GM19372 (cell line): ENCODE data around the gene PADI2.
"Not testable (repeated sequence)": the region's sequence is repeated elsewhere in the genome, so short reads cannot be mapped to it uniquely, and the experiment has no call there.

Experiments used
- ATAC-seq: cut with Tn5 transposase; IDR thresholded peaks from one replicate; pipeline ENCODE4 v1.9.1; 2021; ENCODE audit warnings: mild to moderate bottlenecking, low read depth, moderate library complexity; ENCODE audit not compliant: unreplicated experiment

PADI2 gene

DNA sequence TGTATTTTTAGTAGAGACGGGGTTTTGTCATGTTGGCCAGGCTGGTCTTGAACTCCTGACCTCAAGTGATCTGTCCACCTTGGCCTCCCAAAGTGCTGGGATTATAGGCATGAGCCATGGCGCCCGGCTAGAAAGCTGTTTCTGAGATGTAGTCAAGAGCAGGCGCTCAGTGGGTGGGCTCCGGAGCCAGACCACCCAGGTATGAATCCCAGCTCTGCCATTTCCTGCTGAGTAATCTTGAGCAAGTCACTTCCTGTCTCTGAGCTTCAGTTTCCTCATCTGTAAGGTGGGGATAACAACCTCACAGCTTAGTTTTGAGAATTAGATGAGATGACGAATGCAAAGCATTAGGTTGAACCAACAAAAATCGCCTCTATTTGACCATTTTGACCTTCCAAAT is 56.5 kb downstream of the PADI2 start:
- ATAC-seq: not testable (repeated sequence)

DNA sequence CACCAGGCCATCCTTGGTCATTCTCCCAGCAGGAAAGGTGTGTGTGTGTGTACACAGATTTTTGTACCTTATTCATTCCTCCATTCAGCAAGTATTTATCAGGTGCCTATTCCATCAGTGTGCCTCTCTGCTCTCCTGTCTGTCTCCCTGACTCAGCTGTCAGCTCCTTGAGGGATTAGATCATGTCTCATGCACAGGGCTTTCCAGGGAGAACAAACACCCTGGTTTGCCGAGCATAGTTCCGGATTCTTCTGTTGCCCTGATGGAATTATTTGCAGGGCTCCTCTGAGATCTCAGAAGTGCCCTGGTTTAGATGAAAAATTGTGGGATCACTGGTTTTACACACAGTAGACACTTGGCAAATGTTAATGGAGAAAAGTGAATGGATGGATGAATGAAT is 57.4 kb downstream of the PADI2 start:
- ATAC-seq: no peak

DNA sequence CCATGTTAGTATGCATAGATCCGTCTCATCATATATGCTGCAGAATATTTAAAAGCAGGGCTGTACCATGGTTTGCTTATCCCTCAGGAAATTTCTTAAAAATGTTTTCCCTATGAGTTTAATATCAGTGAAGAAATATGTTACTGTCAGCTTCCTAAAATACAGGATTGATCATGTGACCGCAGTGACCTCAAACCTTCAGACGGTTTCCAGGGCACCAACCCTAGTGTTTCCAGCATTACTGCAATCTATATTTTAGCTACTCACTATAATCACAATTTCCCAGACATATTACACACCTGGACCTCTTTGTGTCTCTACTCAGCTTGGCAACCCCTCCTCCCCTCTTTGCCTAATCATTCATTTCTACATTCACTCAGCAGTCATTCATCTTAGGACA is 57.8 kb downstream of the PADI2 start:
- ATAC-seq: no peak

GRCh38 chr1:17060306-17060749 is 58.9 kb downstream of the PADI2 start:
- no peak for ATAC-seq

DNA sequence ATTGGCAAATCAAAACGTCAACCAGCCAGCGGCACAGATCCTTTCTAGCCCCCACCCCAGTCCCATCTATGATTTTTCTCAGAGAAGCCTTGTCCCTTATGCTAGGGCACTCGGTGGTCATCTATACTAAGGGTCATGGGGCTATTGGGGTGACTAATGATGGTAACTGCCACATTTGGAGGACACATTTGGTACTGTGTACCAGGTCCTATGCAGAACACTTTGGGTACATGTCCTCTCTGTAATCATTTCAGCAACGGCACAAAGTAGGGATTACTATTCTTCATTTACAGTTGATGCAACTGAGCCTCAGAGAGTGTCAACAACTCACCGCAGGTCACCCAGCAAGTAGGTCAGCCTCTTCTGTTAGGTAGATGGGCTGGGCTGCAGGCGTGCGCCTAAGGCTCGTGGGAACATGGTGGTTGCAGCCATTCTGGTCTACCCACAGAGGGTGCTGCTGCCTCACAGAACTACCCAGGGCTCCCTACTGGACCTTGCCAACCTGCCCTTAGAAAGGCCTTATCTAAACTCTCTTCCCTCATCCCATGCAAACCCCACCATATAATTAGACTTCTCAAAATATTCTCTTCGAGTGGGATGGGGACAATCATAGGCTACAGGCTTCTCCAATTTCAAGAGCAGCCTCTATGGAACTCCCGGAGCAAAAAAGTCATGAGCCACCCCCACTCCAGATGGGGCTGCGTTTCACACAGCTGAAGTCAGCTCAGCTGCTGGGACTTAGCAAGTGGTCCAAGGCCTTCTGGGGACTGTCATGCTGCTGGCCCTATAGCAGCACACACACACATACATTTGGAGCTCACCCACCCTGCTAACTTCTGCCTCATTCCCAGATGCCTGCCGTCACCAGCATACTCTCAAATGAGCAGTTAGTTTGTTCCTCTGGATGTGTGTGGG is 59.6 kb downstream of the PADI2 start:
- no peak for ATAC-seq

DNA sequence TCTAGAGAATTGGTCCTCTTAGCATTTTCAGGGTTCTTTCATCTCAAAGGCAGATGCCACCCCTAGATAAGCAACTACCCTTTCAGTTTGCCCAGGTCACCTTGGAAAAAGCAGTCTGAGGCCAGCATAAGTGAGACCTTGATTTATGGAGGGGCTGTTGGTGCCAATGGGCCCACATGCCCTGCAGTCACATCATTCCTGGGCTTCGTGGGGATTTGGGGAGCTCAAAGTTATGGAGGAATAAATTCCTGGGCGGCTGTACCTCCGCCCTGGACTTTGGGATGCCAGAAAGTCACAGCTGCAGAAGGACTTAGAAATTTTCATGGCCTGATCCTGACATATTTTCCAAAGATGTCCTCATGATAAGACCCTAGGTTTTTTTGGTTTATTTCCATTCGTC is 62.7 kb downstream of the PADI2 start:
- no peak for ATAC-seq

- ATAC-seq: no peak
These were observed 63.5 kb downstream of the PADI2 start for GRCh38 chr1:17055801-17056200.

DNA sequence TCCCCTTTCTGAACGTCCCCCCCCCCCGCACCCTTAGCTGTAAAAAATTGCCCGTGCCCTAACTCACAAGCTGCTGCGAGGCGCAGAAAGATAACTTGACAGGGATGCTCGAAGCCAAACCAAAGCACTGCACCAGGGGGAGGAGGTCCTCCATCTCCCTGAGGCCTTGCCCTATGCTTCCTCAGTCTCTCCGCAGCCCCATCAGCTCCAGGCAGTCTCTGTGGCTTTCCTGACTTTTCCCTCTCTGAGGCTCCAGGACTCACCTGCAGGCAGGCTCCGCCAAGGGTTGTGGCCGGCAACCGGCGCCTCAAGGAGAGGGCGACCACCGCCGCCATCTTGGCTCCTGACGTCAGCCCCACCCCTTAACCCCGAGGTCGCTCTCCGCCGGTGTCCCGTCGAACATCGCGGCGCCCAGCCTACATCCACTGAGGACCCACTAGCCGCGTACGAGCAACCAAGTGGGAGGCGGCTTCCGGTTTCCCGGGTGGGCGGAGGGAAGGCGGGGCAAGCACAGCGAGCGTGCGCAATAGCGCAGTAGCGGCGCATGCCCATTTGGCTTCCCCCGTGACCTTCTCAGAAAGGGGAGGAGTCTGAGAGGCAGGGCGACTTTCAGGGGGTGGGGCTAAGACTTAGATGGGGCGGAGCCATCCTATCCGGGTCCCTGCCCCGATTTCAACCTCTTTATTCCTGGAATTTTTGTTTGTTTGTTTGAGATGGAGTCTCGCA is 65.4 kb downstream of the PADI2 start, which contains the start of gene SDHB:
Gene SDHB (minus strand): TSS at position 348 of the 726 bp plus-strand sequence. CDS start 13 bp downstream, at position 335.
- ATAC-seq: peak; percentile 99

DNA sequence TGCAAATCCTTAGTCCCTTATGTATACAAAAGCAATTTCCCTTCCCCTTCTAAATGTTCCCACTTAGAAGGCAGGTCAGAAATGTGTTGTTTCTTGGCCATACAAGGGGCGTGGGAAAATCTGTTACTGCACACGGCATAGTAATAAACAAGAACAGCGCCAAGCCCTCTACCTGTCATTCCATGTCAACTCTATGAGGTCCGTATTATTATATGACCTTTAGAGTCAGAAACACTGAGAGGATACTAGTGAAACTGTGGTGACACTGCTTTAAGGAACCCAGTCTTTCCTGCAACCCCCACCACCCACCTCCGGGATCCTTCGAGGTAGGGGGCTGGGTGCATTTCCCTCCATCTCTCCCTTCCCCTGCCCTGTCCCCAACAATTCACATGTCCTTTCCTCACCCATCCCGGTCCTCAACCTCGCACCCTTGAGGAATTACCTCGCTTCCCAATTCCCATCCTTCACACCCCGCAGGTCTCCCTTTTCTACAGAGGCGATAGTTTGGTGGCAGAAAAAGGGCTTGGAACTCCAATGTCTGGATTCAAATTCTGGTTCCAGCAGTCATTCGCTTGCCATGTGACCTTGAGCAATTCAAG is 66.1 kb downstream of the PADI2 start:
- no peak for ATAC-seq

- ATAC-seq: no peak
These were observed 66.6 kb downstream of the PADI2 start for GRCh38 chr1:17052641-17053040.

DNA sequence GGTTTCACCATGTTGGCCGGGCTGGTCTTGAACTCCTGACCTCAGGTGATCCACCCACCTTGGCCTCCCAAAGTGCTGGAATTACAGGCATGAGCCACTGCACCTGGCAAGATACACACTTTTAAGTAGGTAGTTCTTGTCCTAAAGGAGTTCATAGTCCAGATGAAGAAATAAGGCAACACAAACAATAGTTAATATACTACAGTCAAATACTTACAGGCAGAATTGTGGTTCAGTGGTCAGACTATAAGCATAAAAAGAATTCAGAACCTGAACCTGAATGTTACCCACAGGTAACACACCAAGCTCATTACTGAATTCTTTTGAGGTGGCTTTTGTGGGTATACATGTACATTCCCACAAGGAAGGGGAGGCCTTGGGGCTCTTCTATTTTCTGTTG is 67.2 kb downstream of the PADI2 start:
- ATAC-seq: no peak

DNA sequence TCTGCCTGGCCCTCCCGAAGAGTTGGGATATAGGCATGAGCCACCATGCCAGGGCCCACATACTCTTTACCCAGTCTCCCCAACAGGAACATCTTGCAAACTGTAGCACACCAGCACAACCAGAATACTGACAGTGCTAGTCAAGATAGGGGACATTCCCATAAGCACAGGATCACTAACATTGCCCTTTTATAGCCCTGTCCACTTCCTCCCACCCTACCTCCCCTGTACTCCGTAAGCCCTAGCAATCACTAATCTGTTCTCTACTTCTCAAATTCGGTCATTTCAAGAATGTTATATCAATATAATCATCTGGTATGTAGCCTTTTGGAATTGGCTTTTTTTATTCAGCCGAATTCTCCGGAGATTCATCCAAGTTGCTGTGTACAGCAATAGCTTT is 71.3 kb downstream of the PADI2 start:
- no peak for ATAC-seq

DNA sequence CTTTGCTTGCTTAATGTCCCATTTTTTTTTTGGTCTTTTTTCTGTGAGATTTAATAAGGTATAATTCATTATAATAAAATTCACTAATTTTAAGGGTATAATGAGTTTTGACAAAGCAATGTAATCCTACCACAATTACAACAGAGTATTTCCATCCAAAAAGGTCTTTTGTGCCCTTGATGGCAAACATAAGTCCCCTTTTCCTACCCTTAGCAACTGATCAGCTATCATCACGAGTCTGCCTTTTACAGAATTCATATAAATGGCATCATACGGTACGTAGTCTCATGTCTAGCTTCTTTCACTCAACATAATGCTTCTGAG is 73.0 kb downstream of the PADI2 start:
- no peak for ATAC-seq

GRCh38 chr1:17045634-17046333 is 73.5 kb downstream of the PADI2 start:
- no peak for ATAC-seq

DNA sequence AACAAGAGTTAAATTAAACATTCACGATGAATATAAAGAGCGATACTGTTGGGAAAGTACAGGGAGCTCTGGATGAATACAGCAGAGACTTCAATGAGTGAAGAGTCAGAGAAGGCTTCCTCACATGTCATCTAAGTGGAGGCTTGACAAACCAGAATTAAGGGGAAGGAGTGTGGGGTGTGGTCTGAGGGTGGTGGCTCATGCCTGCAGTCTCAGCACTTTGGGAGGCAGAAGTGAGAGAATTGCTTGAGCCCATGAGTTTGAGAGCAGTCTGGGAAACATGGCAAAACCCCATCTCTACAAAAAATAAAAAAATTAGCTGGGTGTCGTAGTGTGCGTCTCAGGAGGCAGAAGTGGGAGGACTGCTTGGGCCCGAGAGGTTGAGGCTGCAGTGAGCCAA is 74.1 kb downstream of the PADI2 start:
- no peak for ATAC-seq

DNA sequence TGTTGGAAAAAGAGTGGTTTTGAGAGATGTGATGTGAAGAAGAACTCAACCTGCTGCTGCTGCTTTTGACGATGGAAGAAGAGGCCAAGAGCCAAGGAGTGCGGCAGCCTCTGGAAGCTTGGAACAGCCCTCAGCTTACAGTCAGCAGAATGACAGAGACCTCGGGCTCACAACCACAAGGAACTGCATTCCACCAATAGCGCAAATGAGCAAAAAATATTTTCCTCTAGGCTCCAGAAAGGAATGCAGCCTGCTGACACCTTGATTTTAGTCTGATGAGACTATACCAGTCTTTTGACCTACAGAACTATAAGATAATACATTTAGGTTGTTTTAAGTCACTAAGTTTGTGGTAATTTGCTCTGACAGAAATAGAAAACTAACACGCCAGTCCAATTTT is 75.6 kb downstream of the PADI2 start:
- no peak for ATAC-seq

GRCh38 chr1:17040135-17040534 is 79.1 kb downstream of the PADI2 start:
- no peak for ATAC-seq

DNA sequence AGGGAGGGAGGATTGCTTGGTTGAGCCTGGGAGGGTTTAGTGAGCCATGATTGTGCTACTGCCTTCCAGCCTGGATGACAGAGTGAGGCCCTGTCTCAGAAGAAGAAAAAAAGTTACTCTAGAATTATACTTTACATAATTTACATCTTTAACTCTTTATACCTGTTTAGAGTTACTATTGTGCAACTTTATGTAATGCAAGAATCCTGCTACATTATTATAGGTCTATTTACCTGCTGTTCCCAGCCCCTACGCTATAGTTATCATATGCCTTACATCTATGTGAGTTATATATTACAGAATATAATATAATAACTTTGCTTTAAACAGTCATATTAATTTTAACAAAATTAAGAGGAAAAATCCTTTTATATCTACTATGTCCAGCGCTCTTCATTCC is 79.7 kb downstream of the PADI2 start:
- ATAC-seq: no peak

GRCh38 chr1:17033481-17033880 is 85.8 kb downstream of the PADI2 start:
- no peak for ATAC-seq

DNA sequence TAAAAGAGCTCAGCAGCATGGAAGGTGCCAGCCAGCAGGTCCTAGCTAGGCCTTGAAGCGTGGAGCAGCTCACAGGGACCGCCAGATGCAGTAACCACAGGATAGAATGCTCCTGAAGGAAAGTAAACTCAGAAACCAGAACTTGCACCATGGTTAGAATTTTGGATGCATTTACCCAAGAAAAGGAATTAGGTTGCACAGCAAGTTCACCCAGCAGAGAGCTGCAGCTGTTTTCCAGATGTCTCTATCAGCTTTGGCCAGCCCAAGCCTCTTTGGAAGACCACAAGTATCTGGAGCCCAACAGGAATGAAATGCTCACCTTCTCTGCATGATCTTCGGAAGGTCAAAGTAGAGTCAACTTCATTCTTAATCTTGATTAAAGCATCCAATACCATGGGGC is 86.5 kb downstream of the PADI2 start:
- ATAC-seq: no peak

- ATAC-seq: no peak
These were observed 87.8 kb downstream of the PADI2 start for GRCh38 chr1:17031436-17031835.
